Endometrial microvascular endothelial cells (primary cell): ENCODE measurements around the gene OXTR. TPM values are rescaled to one million over a fixed set of nuclear protein-coding genes. Genes with fewer than 3 reads are reported as not detected.

Source experiments
- in situ Hi-C: cut with HindIII; loops from 2 replicates; pipeline ENCODE4 v1.10.0; 2017; ENCODE audit warnings: low sequenced_read_pairs, low pct_unique_long_range_greater_than_20kb; ENCODE audit errors: inconsistent ontology term
- total RNA-seq: library from RNA; depleted of rRNA; stranded (reverse); fragments of >200 nt; gene quantifications from one replicate; pipeline ENCODE4 v1.2.3, GENCODE V29; 2015; ENCODE audit errors: inconsistent ontology term

The OXTR gene
- total RNA-seq, 1 donor from 2014 or later, result 0.74 TPM

DNA sequence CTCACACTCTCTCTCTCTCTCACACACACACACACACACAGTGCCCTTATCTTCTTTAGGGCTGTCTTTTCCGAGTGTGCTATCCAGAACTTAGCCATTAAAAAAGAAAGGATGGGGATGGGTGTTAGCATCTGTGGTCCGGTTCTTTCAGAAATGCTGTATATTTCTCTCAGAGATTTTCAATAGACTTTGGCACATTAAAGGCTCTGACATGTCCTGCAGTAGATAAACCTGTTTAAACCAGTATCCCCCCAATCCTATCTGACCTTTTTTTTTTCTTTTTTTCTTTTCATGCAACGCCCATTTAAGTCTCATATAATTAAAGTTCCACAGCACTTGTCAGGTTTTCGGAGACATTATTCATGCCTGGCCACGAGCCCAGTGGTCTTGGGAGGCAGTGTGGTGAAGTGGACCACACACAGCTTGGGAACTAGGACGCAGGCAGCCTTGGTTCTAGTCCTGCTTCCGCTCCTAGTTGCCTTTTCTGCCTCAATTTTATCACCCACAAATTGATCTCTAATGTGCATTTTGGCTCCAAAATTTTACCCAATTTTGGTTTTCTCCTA lies 22.6 kb downstream of the OXTR start:
- in situ Hi-C loops, result no loop called here

DNA sequence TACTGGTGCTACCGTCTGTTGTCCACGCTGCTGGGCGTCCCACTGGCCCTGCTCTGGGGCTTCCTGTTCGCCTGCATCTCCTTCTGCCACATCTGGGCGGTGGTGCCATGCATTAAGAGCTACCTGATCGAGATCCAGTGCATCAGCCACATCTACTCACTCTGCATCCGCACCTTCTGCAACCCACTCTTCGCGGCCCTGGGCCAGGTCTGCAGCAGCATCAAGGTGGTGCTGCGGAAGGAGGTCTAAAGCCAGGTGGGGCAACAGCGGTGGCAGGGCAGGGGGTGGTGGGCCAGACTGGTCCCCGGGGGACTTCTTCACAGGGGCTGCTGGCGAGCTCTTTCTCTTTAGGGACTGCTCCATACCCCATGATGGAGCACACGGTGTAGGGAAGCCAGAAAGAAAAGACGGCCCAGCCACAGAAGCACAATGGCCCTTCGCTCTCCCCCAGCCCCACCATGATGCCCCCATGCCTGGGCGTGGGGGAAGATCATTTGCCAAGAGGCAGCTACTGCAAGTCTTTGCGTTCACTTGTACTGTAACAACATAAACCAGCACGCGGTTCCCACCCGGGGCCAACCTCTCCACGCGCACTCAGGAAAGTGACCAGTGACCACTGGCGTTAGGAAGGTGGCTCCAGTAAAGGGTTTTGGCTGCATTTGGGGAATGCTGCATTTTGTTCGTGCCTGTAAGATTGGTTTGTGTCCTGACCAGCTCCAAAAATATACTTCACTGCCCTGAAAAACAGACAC lies 23.6 kb downstream of the OXTR start:
- in situ Hi-C loops, result no loop called here

DNA sequence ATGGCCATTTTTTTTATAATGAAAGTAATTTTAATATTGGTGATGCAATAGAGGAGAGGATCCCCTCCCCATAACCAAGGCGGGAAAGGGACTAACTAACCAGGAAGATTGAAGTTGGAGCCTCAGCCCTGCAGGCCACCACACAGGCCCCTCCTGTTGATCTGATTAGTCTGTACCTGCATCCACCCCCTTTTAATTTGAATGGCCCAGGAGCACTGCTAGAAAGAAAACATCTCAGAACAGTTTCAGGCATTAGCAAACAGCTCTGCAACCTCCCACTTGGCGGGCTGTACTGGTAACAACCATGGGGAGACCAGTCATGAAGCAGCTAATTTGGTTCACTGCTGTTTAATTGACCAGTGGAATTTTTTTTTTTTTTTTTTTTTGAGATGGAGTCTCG lies 25.5 kb downstream of the OXTR start:
- in situ Hi-C loops, result no loop called here

DNA sequence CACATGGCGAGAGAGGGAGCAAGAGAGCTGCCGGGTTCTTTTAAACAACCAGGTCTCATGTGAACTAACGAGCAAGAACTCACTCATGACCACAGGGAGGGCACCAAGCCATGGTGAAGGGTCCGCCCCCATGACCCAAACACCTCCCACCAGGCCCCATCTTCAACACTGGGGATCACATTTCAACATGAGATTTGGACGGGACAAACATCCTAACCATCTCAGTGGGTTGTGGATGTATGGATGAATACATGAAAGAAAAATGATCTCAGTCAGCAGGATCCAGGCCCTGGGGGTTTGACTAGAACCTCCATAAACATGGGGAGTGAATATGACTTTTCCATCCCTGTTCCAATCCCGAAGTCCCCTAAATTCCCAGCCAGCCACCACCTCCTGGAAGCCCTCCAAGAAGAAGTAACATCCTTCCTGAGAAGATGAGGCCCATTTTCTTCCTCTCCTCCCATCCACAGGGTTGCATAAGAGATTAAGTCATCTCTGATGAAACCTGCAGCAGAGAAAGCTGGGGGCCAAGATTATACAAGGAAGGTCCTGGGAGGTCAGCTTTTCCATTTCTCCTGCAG lies 26.3 kb downstream of the OXTR start:
- in situ Hi-C loops, result no loop called here

DNA sequence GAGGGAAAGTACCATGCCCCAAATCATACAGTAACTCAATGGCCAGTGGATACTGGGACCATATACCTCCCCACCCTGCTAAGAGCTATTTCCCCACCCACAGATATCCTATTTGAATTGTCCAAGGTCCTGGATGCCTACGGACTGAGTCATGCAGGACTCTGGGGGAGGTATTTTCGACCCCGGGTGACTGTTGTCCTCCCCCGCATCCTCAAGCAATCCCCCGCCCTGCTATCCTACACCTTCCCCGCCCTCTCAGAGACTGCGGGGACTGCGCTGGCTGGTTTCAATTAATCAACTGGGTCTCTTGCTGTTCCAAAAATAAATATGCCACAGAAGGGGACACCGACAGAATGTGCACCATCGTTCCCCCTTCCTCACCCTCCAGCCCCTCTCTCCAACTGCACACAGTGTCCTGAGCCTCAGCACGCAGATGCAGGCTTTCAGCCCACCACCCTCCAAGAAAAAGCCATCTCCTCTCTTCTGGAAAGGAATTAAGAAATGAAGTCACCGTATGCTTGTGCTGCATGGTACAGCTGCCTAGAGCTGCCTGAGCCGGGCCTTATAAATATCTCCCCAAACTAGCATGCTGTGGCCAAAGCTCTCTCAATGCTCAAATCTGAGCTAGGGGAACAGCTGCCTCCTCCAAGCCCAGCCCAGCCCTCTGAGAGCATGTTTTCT lies 27.7 kb downstream of the OXTR start:
- in situ Hi-C loops, result no loop called here

DNA sequence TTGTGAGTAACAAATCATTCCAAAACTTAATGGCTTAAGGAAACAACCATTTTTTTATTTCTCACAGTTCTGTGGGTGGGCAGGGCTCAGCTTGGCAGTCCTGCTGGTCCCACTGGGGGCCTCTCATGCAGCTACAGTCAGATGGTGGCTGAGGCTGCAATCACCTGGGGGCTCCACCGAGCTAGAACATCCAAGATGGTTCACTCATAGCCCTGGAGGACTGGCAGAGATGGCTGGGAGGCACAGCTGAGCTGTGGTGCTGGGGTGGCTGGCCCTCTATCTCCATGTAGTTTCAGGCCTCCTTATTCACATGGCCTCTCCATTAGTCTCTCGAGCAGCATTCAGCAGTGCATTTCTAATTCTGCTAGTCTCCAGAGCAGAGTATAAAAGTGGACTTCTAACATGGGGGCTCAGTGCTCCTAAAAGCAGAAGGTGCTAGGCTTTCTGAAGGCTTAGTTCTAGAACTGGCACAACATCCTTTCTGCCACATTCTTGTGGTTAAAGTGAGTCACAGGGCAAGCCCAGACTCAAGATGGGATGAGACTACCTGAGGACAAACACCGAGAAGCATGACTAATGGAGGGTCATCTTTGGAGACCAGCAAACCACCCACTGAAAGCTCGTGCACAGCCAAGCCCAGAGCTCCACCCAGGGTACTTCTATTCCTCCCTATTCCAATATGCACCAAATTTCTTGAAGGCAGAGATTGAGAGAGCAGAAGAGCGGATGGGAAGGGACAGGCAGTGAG lies 29.5 kb downstream of the OXTR start:
- in situ Hi-C loops, result no loop called here

DNA sequence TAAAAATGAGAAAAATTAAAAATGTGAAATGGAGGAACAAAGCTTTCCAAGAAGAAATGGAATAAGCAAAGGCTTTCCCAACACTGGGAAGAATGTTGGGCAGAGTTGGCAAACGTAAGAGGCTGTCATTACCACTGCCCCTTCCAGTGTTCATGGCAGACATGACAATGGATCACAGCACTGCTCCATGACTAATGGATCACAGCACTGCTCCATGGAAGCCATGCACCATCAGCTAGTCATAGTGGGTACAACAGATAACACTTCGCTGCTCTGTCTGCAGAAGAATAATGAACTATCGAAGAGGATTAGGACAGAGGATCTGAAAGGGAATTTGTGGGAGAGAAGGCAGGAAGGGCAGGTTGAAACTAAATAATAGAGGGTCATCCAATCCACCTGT lies 30.8 kb downstream of the OXTR start:
- in situ Hi-C loops, result no loop called here

DNA sequence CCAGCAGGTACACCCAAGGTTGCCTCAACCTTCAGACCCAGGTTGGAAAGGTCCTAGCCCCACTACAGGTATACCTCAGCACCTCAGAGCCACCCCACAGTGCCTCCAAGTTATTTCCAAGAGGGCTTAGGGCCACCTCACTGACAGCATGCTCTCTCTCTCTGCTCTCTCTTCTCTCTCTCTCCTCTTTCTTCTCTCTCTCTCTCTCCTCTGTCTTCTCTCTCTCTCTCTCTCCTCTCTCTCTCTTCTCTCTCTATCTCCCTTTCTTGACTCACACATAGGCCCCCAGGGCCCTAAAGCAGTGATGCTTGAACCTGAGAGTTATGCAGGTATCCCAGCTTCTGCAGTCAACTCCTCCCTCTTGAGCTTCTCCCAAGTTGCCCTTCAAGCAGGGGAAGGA lies 31.6 kb downstream of the OXTR start:
- in situ Hi-C loops, result no loop called here

DNA sequence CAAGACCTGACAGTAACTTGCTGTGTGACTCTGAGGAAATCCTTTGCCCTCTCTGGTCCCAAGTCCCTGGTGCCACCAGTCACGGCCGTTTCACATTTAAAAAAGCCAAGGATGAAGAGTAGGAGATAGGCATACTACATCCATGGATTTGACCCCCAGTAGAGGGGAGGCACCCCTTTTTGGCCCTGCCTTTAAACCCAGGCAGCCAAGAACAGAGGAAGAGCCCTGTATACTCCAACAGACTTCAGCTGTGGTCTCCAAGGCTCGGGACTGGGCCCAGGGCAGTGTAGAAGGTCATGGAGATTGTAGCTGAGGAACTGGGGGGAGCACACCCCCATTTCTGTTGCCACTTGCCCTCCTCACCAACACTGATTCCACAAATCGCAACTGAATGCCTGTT lies 32.1 kb downstream of the OXTR start:
- in situ Hi-C loops, result no loop called here

DNA sequence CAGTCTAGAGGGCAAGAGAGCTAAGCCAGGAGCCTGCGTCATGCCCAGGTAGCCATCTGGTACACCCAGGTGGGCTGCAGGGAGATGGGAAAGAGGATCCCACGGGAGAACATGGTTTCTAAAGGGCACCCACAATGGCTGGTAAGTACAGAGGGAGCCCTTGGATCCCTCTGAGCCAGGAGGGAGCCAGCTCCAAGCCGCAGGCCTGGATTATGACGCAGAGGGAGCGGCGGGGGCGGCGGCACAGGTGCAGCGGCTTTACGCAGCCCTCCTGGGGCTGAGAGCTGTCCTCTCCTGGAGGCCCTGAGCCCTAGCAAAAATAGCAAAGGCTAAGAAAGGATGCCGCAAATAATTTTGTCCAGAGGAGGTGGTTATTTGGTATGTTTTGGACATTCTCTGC lies 33.0 kb downstream of the OXTR start:
- in situ Hi-C loops, result no loop called here

DNA sequence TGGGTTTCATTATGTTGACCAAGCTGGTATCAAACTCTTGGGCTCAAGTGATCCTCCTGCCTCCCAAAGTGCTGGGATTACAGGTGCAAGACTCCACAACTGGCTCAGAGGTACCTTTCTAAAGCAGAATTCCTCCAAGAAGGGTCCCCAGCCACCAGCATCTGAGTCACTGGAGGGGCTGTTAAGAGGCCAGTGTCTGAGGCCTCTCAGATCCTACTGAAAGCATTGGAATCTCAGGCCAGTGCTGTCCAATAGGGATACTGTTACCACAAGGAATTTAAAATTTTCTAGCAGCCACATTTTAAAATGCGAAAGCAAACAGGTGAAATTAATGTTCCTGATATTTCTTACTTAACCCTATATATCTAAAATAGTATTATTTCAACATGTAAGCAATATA lies 34.5 kb downstream of the OXTR start:
- in situ Hi-C loops, result no loop called here

DNA sequence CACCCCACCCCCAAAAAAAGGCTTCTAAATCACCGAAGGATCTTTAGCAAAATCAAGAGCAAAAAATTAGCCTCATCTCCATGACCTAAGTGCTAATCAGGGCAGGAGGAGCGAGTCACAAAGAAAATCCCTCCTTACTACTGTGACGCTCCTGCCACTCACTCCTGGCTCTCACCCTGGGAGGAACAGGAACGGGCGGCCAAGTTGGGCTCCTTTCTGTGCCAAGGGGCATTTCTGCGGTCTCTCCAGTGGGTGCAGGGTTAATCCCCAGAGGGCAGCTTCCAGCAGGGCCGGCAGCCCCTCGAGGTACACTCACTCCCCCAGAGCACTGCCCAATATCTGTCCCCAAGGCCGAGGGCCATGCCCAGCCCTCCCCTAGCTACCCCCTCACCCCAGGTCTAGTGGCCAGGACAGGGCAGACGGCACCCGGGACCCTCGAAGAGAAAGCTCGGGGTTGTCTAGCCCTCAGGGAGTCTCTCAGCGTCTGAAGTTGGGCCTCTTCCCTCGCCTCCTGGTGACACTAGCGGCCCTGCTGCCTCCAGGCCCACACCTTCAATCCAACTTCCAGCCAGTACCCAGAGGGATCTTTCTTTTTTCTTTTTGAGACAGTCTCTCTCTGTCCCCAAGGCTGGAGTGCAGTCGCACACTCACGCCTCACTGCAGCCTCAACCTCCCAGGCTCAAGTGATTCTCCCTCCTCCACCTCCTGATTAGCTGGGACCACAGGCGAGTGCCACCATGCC lies 35.1 kb downstream of the OXTR start:
- in situ Hi-C loops, result no loop called here

DNA sequence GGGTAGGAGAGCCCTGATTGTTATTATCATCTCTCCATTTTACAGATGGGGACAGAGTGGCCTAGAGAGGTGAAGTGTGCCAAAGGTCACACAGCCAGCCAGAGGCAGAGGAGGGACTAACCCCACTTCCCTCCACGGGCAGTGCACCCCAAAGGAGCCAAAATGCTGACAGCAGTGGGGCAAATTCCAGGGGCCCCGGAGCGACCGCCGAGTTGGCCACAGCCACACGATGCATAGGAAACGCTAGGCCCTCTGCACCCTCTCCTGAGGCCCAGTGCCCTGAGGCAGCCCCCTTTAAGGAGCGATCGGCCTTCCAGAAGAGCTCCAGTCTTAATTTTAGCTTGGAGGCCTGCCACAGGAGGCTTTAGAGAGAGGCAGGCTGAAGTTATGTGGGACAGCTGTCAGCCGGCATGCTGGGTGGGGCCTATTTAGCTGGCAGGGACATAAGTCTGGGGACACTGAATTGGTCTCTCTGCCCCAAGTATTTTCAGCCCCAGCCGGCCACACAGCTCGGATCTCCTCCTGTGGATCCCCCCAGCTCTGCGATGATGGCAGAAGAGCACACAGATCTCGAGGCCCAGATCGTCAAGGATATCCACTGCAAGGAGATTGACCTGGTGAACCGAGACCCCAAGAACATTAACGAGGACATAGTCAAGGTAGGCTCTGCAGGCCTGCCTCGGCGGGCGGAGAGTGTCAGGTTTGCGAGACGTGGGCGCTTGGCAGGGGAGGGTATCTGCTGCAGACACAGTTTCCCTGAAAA lies 35.9 kb downstream of the OXTR start, which contains the start of gene CAV3:
CAV3 (plus strand) TSS at position 471 of the 763 bp plus-strand sequence; CDS start at position 546, 75 bp downstream.
- in situ Hi-C loops, result no loop called here

DNA sequence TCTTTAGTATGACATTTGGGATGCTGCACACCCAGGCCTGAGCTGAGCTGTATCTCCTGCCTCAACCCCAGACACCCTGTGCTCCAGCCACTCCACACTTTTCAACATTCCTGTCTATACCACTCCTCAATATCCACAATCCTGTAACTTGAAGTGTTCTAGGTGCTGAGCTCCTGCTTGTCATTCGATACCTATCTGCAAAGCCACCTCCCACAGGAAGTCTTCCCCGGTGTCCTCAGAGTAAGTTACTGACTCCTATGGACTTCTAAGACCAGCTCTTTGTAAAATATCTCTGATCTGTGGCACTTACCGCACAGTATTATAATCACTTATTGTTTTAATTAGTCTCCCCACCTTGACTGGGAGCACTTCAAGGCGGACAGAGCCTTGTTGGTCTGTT lies 37.0 kb downstream of the OXTR start:
- in situ Hi-C loops, result no loop called here

DNA sequence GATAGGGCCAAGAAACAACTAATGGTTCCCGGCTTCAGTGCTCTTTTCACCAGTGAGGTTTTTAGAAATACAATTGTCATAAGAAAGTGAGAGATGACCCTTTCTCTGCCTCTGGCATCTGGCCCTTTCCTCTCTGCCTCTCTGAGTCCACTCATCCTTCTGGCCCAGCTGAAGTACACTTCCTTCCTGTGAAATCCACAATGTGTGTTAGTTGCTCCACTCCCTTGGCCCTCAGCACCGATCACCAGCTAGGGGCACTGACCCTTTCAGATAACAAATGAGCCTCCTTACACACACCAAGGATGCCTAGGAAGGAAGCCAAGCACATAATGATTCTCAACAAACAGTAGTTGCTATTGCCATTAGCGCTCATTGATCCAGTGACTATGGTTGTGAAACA lies 38.8 kb downstream of the OXTR start:
- in situ Hi-C loops, result no loop called here

DNA sequence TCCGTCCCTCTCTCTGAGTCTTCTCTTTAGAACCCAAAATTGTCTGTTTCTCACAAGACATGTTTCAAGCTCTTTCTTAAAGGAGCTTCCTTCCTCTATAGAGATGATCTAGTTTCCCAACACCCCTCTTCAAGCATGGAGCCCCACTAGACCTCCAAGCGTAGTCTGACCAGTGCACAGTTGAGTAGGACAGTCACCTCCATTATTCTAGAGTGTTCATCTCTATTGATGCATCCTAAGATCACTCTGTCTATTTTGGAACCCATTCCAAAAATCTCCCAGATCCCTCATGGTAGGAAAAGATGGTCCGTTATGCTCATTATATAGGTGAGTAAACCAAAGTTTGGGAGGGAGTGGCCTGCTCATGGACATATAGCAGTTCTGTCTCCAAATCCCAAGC lies 39.9 kb downstream of the OXTR start:
- in situ Hi-C loops, result no loop called here

DNA sequence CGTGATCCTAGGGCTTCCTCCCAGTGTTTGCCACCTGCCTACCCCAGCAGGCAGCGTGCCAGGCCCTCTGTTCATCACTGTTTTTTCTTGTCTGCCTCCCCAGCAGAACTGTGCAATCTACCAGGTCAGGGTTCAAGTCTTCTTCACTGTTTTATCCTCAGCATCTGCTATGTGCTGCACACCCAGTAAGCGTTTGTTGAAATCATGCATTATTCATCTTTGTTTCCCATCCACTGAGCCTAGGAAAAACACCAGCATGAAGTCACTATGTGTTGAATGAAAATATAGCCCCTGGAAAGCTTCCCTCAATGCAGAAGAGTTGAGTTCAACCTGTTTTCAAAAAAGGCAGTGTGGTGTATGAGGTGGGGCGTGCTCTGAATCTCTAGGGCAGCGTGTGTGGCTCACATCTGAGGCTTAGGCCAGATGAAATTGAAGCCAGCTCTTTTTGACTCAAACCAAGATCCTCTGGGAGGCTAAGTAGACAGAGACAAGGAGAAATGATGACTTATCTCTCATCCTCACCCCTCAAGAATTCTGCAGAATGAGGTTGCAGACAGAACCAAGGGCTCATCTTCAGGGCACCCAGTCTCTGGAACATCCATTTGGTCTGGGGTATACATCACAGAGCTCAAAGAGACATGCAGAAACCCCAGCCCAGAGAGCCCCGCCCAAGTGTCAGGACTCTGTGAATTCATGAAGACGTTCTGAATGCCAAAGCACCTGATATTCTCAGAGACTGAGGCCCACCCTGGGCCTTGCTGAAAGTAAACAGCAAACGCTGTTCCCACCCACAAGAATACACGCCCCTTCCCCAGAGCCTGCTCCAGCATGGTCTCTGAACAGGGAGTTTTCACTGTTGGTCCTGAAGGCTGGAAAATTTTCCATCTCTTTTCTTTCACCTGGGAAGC lies 41.6 kb downstream of the OXTR start:
- in situ Hi-C loops, result no loop called here
